ENCODE results near the gene TIMM8B.
A peak's percentile ranks its signal among the peaks of the same experiment; 100 is the strongest.
"Not testable (repeated sequence)": the region's sequence is repeated elsewhere in the genome, so short reads cannot be mapped to it uniquely, and the experiment has no call there.

The TIMM8B gene

GRCh38 chr11:112086422-112087191 lies at the start of gene TIMM8B, which contains the start of gene SDHD:
Gene TIMM8B, minus strand, starts transcription at chr11:112086756. Its CDS starts 33 bp downstream, at chr11:112086723.
Gene SDHD, plus strand, starts transcription at chr11:112086873. Its CDS starts 35 bp downstream, at chr11:112086908.
- peak; percentile 95 for DNase-seq

DNA sequence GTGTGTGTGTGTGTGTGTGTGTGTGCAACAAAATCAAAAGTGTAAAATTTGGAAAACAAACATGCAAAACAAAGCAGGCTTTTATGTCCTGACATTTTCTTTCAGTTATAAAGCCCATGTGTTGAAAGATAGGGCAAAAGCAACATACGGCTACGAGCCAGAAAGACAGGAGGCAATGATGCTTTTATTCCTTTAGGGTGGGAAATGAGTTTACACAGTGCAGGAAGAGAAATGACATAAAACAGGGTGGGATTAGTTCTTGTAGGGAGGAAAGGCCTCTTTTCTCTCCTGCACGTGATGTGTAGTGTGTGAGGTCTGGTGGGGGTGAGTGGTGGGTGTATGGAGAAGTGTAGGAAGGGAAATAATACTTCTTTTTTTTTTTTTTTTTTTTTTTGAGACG lies 47.9 kb upstream of the TIMM8B start:
- no peak for DNase-seq

DNA sequence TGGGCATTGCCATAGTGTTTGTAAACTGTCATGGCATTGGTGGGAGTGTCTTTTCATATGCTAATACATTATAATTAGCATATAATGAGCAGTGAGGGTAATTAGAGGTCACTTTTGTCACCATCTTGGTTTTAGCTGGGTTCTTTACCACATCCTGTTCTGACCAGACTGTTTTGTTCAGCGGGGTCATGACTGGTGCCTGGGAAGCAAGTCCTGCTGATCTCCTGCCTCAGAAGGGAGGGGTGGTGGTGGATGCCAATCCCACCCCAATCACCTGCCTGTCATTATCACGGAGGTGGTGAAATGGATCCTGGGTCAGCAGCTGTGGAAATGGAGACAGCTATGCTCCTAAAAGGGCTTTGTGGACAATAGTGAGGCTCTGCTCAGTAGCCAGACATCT lies 46.2 kb upstream of the TIMM8B start:
- DNase-seq = no peak

- no peak for DNase-seq
Measured at GRCh38 chr11:112129656-112130055, 43.1 kb upstream of the TIMM8B start.

DNA sequence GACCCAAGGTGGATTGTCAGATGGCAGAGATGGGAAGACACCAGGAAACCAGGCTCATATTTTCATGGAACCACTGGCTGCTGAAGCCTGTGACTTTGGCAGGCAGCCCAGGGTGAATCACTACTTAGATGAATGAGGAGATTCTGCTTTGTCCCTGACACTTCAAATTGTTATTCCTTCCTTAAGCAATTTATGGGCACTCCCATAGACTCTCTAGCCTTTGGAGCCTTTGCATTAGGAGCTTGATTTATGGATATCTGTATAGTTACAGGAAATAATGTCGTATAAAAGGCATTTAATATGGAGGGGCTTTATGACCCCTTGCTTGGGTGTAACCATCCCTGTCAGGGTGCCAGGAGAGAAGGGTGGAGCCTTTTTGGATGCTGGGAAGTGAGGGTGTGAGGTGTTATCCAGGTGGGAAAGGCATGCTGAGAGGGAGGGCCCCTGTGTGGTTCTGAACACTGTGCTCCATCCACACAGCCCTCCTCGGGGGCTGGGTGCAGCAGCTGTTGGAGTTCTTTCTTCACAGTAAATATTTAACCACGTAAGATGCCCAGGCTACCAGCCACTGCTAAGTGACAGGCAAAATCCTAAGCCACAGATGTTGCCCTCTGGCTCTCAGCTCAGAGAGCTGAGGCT lies 42.0 kb upstream of the TIMM8B start:
- peak; percentile 94 for DNase-seq

DNA sequence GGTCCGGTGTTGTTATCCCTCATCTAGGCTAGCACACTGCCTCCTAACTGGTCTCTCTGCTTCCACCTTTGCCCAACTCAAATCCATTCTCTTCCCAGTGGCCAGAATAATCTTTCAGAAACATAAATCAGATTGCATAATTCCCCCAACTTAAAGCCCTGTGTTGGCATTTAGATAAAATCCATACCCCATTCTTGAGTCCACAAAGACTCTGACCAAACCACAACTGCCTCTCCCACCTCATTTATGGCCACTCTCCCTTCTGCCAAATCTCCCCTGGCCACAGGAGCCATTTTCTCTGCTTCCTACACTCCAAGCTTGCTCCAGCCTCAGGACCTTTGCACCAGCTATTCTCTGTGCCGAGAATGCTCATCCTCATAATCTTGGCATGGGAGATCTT lies 40.5 kb upstream of the TIMM8B start:
- DNase-seq = no peak

GRCh38 chr11:112123129-112123528 lies 36.6 kb upstream of the TIMM8B start:
- no peak for DNase-seq

GRCh38 chr11:112121981-112122615 lies 35.5 kb upstream of the TIMM8B start:
- DNase-seq = no peak

- no peak for DNase-seq
Measured at GRCh38 chr11:112118176-112118575, 31.6 kb upstream of the TIMM8B start.

DNA sequence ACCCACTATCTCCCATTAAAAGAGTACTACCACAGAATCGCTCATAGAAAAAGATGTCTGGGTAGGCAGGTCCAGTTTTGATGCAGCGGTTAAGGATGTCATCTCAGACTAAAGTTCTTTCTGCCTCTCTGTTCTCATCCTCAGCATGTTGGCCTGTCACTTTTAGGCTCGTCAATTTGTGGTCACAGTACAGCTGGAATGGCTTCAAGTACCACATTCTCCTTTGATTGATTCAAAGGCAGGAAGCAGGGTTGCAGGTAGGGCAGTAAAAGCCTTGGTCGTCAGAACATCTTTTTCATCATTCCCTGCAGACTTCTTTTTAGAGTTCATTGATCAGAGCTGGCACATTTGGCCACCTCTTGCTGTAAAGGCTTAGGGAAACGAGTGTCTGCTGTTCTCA lies 28.8 kb upstream of the TIMM8B start:
- DNase-seq = no peak

DNA sequence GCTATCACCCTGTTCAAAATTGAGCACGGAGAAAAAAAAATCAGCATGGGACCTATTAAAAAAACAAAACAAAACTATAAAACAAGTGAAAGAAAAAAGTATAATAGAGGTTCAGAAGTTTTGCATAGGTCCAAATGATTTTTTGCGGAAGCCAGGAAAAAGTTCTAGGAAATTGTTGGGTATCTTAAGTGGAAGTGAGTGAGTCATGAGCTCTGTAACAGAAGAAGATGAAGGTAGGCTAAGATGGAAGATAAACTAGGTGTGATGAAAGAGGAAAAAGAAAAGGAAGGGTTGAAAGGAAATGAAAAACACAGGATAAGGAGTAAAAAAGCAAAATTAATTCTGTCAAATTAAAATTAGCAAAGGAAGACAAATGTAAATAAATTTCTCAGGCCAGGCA lies 27.9 kb upstream of the TIMM8B start:
- no peak for DNase-seq

- peak; percentile 50 for DNase-seq
Measured at GRCh38 chr11:112113539-112114457, 27.2 kb upstream of the TIMM8B start.

GRCh38 chr11:112106070-112106469 lies 19.5 kb upstream of the TIMM8B start:
- DNase-seq = no peak

DNA sequence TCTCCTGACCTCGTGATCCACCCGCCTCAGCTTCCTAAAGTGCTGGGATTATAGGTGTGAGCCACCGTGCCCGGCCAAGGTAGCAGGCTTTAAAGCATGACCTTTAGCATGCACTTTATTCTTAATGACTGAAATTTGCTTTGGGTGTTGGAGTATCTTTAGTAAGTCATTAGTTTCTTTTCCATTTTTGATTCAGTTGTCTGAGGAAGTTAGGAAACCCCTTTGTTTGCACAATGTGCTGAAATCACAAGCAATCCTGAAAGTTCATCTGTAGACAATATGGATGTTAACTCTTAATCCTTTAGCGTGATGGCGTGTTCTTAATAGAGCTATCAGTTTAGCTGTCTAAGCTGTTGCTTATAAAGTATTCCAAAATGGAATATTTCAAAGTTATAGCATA lies 16.9 kb upstream of the TIMM8B start:
- no peak for DNase-seq

DNA sequence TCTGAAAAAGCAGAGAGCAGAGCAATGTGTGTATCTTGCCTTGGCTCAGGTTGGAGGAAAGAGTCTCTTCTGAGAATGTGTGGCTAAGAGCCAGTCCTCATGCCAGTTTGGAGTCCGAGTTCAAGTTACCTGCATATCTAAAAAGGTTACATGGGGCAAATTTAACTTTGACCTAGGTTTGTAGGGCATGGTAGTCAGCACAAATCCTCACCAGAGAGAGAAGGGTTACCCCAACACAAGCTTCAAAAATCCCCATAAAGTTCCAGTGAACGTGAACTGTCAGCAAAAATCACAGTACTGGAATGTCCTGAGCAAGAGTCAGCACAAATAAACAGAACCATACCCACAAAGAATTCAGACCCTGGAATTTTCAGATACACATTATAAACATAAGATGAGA lies 13.9 kb upstream of the TIMM8B start:
- no peak for DNase-seq

DNA sequence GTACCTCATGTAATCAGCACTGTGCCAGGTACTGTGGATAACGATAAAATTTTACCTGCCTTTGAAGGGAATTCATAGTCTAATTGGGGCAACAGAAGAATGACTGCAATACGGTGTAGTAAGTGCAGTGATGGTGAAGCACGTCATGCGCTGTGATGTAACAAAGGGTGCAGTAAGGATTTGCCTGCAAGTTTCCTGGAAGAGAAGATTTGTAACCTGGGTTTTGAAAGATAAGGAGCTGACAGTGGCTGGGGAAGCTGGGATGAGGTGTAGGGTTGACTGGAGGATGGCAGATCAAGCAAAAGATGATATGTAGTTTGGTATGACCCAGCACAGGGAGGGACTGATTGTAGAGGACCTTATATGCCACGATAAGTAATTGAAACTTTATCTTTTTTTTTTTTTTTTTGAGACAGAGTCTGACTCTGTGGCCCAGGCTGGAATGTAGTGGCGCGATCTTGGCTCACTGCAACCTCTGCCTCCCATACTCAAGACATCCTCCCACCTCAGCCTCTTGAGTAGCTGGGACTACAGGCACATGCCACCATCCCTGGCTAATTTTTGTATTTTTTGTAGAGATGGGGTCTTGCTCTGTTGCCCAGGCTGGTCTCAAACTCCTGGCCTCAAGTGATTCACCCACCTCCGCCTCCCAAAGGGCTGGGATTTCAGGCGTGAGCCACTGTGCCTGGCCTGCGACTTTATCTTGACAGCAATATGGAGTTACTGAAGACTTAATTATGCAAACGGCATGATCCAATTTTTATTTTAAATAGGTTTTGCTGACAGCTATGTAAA lies 11.4 kb upstream of the TIMM8B start:
- DNase-seq = no peak

GRCh38 chr11:112096194-112096593 lies 9.6 kb upstream of the TIMM8B start:
- DNase-seq = no peak

DNA sequence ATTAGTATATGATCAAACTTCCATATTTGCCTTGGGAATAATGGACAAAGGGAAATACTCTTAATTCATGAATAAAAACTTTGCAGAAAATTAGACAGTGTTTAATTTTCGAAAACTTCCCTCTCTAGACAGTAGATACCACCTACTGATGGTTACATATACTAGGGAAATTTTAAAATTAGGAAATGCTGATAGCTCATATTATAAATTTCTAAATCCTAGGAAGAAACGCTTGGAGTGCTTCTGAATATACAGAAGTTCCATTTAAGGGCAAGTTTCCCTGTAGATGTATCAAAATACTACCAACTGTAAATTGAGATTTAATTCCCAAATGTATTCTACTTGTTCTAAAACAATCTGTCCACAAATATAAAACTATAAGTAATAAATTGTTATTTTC lies 8.7 kb upstream of the TIMM8B start:
- not testable (repeated sequence) for DNase-seq

GRCh38 chr11:112087212-112087611 lies 656 bp upstream of the TIMM8B start:
- DNase-seq = no peak

DNA sequence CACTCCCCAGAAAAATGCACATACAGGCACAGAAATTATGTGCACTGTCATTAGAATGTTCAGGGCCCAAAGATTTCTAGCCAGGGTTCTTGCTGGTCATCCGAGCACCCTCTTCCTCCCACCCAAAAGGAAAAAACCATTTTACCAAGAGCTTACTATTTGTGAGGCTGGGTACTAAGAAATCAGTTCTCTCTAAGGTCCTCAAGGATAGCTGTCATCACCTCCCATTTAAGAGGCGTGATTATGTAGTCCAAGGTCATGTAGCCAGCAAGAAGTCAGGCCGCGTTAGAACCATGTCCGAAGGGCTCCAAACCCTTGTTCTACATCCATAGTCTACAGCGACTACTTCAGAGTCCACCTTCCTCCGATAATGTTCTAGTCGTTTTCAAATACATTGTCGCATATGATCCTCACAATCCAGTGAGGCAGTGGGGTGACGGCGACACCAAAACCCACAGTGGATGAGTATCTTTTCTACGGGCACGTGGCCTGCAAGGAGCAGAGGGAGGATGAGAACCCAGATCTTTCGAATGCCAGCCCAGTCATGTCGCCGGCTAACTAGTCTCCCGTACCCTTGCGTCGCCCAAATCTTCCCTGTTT lies 634 bp downstream of the TIMM8B start:
- no peak for DNase-seq

- no peak for DNase-seq
Measured at GRCh38 chr11:112082729-112083128, 3.8 kb downstream of the TIMM8B start.

Measured in NCI-H2029 (cell line).